H9 (cell line): ENCODE data around the gene RGS21. TPM values are rescaled to one million over a fixed set of nuclear protein-coding genes. Genes with fewer than 3 reads are reported as not detected.

Experiments used
- DNase-seq: peaks from one replicate; pipeline ENCODE4 v3.0.0-alpha.2; 2017
- H2AFZ ChIP-seq: one replicate; pipeline ENCODE4 v1.6.1; 2013; ENCODE audit warnings: mild to moderate bottlenecking, low read length, control low read depth, moderate library complexity
- H2AK5ac ChIP-seq: 2 replicates; pipeline ENCODE4 v1.6.1; 2013; ENCODE audit warnings: low read length, control low read depth, mixed read lengths; ENCODE audit not compliant: insufficient read length
- H2BK120ac ChIP-seq: one replicate; pipeline ENCODE4 v1.6.1; 2013; ENCODE audit warnings: low read depth, mild to moderate bottlenecking, low read length, control low read depth, inconsistent platforms; ENCODE audit not compliant: poor library complexity, severe bottlenecking
- H2BK12ac ChIP-seq: 2 replicates; pipeline ENCODE4 v1.6.1; 2013; ENCODE audit warnings: low read length, control low read depth, mixed read lengths, low read depth; ENCODE audit not compliant: insufficient read length
- H2BK15ac ChIP-seq: 2 replicates; pipeline ENCODE4 v1.6.1; 2013; ENCODE audit warnings: low read depth, low read length, control low read depth
- H2BK20ac ChIP-seq: one replicate; pipeline ENCODE4 v1.6.1; 2013; ENCODE audit warnings: low read depth, mild to moderate bottlenecking, low read length, control low read depth, inconsistent platforms; ENCODE audit not compliant: poor library complexity, severe bottlenecking
- H2BK5ac ChIP-seq: 2 replicates; pipeline ENCODE4 v1.6.1; 2013; ENCODE audit warnings: low read length, control low read depth, mixed read lengths; ENCODE audit not compliant: insufficient read length
- H3K14ac ChIP-seq: 2 replicates; pipeline ENCODE4 v1.6.1; 2013; ENCODE audit warnings: low read length, control low read depth; ENCODE audit not compliant: insufficient read depth
- H3K18ac ChIP-seq: 2 replicates; pipeline ENCODE4 v1.6.1; 2013; ENCODE audit warnings: low read depth, mild to moderate bottlenecking, mixed read lengths, low read length, control low read depth; ENCODE audit not compliant: insufficient read length
- H3K23ac ChIP-seq: 2 replicates; pipeline ENCODE4 v1.6.1; 2013; ENCODE audit warnings: low read length, control low read depth, mixed read lengths, low read depth; ENCODE audit not compliant: insufficient read length
- H3K23me2 ChIP-seq: 2 replicates; pipeline ENCODE4 v1.6.1; 2013; ENCODE audit warnings: low read depth, mild to moderate bottlenecking, mixed read lengths, low read length, control low read depth; ENCODE audit not compliant: insufficient read length, poor library complexity, severe bottlenecking
- H3K27ac ChIP-seq: 2 replicates; pipeline ENCODE4 v1.5.1; 2013; ENCODE audit warnings: low read length, control low read depth, mixed read lengths, low read depth; ENCODE audit not compliant: insufficient read length
- H3K27me3 ChIP-seq: 2 replicates; pipeline ENCODE4 v1.6.1; 2013; ENCODE audit warnings: low read length, control low read depth, inconsistent platforms; ENCODE audit not compliant: insufficient read depth
- H3K4ac ChIP-seq: 2 replicates; pipeline ENCODE4 v1.6.1; 2013; ENCODE audit warnings: low read depth, mild to moderate bottlenecking, control low read depth, inconsistent platforms, low read length, moderate library complexity
- H3K4me1 ChIP-seq: 2 replicates; pipeline ENCODE4 v1.6.1; 2013; ENCODE audit warnings: low read length, control low read depth, inconsistent platforms; ENCODE audit not compliant: insufficient read depth
- H3K4me2 ChIP-seq: 2 replicates; pipeline ENCODE4 v1.6.1; 2013; ENCODE audit warnings: low read length, control low read depth, mixed read lengths; ENCODE audit not compliant: insufficient read length, insufficient read depth
- H3K56ac ChIP-seq: 2 replicates; pipeline ENCODE4 v1.6.1; 2013; ENCODE audit warnings: low read depth, mild to moderate bottlenecking, mixed read lengths, low read length, control low read depth; ENCODE audit not compliant: insufficient read length
- H3K79me1 ChIP-seq: 2 replicates; pipeline ENCODE4 v1.6.1; 2013; ENCODE audit warnings: low read depth, mild to moderate bottlenecking, moderate library complexity, low read length, control low read depth, inconsistent platforms; ENCODE audit not compliant: insufficient read depth, poor library complexity, severe bottlenecking
- H3K79me2 ChIP-seq: 2 replicates; pipeline ENCODE4 v1.6.1; 2013; ENCODE audit warnings: low read length, control low read depth, inconsistent platforms; ENCODE audit not compliant: insufficient read depth
- H3K9ac ChIP-seq: 2 replicates; pipeline ENCODE4 v1.6.1; 2013; ENCODE audit warnings: low read length, control low read depth, mixed read lengths; ENCODE audit not compliant: insufficient read length; ENCODE audit errors: extremely low read depth
- H3K9me3 ChIP-seq: one replicate; pipeline ENCODE4 v1.6.1; 2013; ENCODE audit warnings: low read depth, low read length, inconsistent platforms; ENCODE audit not compliant: control insufficient read depth
- H3T11ph ChIP-seq: one replicate; pipeline ENCODE4 v1.6.1; 2013; ENCODE audit warnings: mild to moderate bottlenecking, low read length, control low read depth, inconsistent platforms
- H4K20me1 ChIP-seq: one replicate; pipeline ENCODE4 v1.6.1; 2013; ENCODE audit not compliant: control insufficient read depth, insufficient read length, insufficient read depth
- H4K5ac ChIP-seq: 2 replicates; pipeline ENCODE4 v1.6.1; 2013; ENCODE audit warnings: low read depth, mild to moderate bottlenecking, mixed read lengths, low read length, control low read depth; ENCODE audit not compliant: insufficient read length
- H4K8ac ChIP-seq: replicated peaks from 2 replicates; pipeline ENCODE4 v1.6.1; 2013; ENCODE audit warnings: low read length, control low read depth, mixed read lengths, low read depth; ENCODE audit not compliant: insufficient read length
- H4K91ac ChIP-seq: 2 replicates; pipeline ENCODE4 v1.6.1; 2013; ENCODE audit warnings: low read depth, mild to moderate bottlenecking, moderate library complexity, mixed read lengths, low read length, control low read depth; ENCODE audit not compliant: insufficient read length
- H3K27ac Mint-ChIP-seq, 3 experiments: 2 replicates in 2 of 3; 3 replicates in 1 of 3; pipeline ENCODE4 v1.8.0; 2020 to 2021; ENCODE audit warnings: mixed read lengths in 3 of 3, mild to moderate bottlenecking in 1 of 3, moderate library complexity in 1 of 3
- H3K27me3 Mint-ChIP-seq: 2 replicates; pipeline ENCODE4 v1.8.0; 2021; ENCODE audit warnings: low read depth, mild to moderate bottlenecking, moderate library complexity, mixed read lengths
- H3K36me3 Mint-ChIP-seq, 3 experiments: 2 replicates in 2 of 3; 3 replicates in 1 of 3; pipeline ENCODE4 v1.8.0; 2020 to 2021; ENCODE audit warnings: low read depth in 3 of 3, mixed read lengths in 3 of 3; ENCODE audit not compliant: insufficient read depth in 1 of 3
- H3K4me1 Mint-ChIP-seq, 2 experiments: 2 replicates each; pipeline ENCODE4 v1.8.0; 2020; ENCODE audit warnings: mixed read lengths in 2 of 2
- H3K4me3 Mint-ChIP-seq, 2 experiments: 2 replicates in 1 of 2; 3 replicates in 1 of 2; pipeline ENCODE4 v1.8.0; 2020 to 2021; ENCODE audit warnings: mild to moderate bottlenecking in 2 of 2, mixed read lengths in 2 of 2, moderate library complexity in 1 of 2
- H3K9me3 Mint-ChIP-seq, 2 experiments: 2 replicates in 1 of 2; 3 replicates in 1 of 2; pipeline ENCODE4 v1.8.0; 2020; ENCODE audit warnings: mild to moderate bottlenecking in 2 of 2, mixed read lengths in 2 of 2, moderate library complexity in 1 of 2
- WGBS: extraction: QIAGEN DNeasy Blood & Tissue Kit; methylation state at CpG from one replicate; pipeline ENCODE4 v1.1.7; 2013; ENCODE audit warnings: missing lambda C conversion rate, low lambda C conversion rate, mixed read lengths; ENCODE audit not compliant: insufficient read length; ENCODE audit errors: extremely low coverage; 5-methylcytosine and 5-hydroxymethylcytosine counted together
- total RNA-seq: library from RNA; stranded (reverse); gene quantifications from 2 replicates; pipeline ENCODE4 v1.2.1, GENCODE V29; 2021
- TF ChIP-seq, protein P1 (sequence below): fragments of 200-600 bp; sonication (generic); conservative IDR thresholded peaks from 3 replicates; pipeline ENCODE4 v1.8.0; 2021; ENCODE audit warnings: antibody characterized with exemption, mild to moderate bottlenecking

The RGS21 gene
- total RNA-seq, 1 experiment from 2014 or later: not detected

DNA sequence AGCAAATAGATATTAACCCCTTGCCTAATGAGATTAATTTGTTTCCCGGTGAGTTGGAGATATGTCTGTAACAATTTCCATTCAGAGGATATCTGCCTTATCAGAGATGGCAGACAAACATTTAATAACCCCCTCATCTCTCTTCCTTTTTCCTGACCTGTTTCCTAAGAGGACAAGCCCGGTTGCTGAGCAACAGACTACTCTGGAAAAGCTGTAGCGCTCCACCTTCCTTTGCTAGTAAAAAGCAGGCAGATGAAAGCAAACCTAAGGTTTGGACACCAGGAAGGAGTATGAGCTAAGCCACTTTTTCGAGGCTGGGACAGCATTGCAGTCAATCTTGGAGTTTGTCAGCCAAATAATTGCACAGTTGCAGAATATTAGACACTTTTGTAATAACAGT lies 82.4 kb downstream of the RGS21 start:
- no peaks in the 10 kb centered on the region for H3K79me2 ChIP-seq
- no peak overlapping the region for H3K4me2 ChIP-seq
- H2BK12ac ChIP-seq: no peak overlapping the region
- Mint-ChIP-seq H3K4me3 (no peak overlapping the region), H3K4me1 (no peaks in the 10 kb centered on the region), H3K27me3 (no peaks in the 10 kb centered on the region), H3K36me3 (no peaks in the 10 kb centered on the region), H3K9me3 (no peaks in the 10 kb centered on the region), H3K27ac (no peak overlapping the region; a peak in 1 of 7 replicates)
- H3K27ac ChIP-seq: no peak overlapping the region
- H4K8ac ChIP-seq: no peak overlapping the region
- no peaks in the 10 kb centered on the region for H4K20me1 ChIP-seq
- no peak overlapping the region for H4K91ac ChIP-seq
- no peaks in the 10 kb centered on the region for H3K27me3 ChIP-seq
- no peaks in the 10 kb centered on the region for H3K23me2 ChIP-seq
- TF ChIP-seq, protein P1, sequence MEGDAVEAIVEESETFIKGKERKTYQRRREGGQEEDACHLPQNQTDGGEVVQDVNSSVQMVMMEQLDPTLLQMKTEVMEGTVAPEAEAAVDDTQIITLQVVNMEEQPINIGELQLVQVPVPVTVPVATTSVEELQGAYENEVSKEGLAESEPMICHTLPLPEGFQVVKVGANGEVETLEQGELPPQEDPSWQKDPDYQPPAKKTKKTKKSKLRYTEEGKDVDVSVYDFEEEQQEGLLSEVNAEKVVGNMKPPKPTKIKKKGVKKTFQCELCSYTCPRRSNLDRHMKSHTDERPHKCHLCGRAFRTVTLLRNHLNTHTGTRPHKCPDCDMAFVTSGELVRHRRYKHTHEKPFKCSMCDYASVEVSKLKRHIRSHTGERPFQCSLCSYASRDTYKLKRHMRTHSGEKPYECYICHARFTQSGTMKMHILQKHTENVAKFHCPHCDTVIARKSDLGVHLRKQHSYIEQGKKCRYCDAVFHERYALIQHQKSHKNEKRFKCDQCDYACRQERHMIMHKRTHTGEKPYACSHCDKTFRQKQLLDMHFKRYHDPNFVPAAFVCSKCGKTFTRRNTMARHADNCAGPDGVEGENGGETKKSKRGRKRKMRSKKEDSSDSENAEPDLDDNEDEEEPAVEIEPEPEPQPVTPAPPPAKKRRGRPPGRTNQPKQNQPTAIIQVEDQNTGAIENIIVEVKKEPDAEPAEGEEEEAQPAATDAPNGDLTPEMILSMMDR: no peak
- H3K56ac ChIP-seq: no peak overlapping the region
- no CpG with 5 or more reads among the region's 4 CpGs for WGBS
- no peak overlapping the region for H3K23ac ChIP-seq
- no peak overlapping the region for H3K18ac ChIP-seq
- no peak overlapping the region for H2AK5ac ChIP-seq
- no peak overlapping the region for H3K14ac ChIP-seq
- H3K4ac ChIP-seq: no peak overlapping the region
- no peak overlapping the region for H2BK120ac ChIP-seq
- no peak overlapping the region for H2BK15ac ChIP-seq
- H4K5ac ChIP-seq: no peak overlapping the region
- no peak for DNase-seq
- H3K9ac ChIP-seq: no peak overlapping the region
- no peak overlapping the region for H2BK5ac ChIP-seq
- no peaks in the 10 kb centered on the region for H3K79me1 ChIP-seq
- no peak overlapping the region for H3T11ph ChIP-seq
- no peaks in the 10 kb centered on the region for H3K9me3 ChIP-seq
- H2AFZ ChIP-seq: no peak overlapping the region
- H2BK20ac ChIP-seq: no peak overlapping the region
- H3K4me1 ChIP-seq: no peaks in the 10 kb centered on the region
